GM21381 (cell line): Measurements from ENCODE around the gene TMEM40.
"Not testable (repeated sequence)": the region's sequence is repeated elsewhere in the genome, so short reads cannot be mapped to it uniquely, and the experiment has no call there.

Experiments used
- ATAC-seq: cut with Tn5 transposase; IDR thresholded peaks from one replicate; pipeline ENCODE4 v1.9.1; 2021; ENCODE audit warnings: mild to moderate bottlenecking, moderate library complexity; ENCODE audit not compliant: unreplicated experiment

TMEM40 gene

DNA sequence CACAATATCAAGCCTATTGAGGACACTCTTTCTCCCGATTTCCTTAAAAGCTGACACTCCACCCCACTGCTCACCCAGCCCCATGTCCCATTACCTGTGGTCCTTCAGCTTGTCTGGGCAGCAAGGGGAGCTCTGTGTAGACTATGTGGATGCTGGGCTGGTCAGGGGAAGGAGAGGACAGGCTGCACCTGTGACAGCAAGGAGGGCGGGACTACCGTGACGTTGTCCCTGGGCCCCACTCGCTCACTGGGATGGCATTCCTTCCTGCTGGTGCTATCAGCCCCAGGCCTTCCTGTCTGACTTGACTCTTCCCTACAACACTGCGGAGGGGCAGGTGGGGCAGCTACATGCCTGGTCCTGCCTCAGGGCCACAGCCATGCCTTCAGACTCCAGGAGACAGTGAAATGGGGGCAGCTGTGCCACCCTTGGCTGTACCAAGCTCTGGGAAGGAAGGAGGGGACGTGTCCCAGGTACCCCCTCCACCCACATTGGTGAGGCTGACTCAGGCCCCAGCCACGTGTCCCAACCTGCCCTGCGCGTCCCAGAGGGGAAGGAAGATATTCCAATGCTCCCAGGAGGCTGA, at the start of gene TMEM40:
TMEM40 (minus strand) TSS at position 163 of the 583 bp plus-strand sequence. CDS start 9,427 bp downstream, outside the sequence.
- no peak for ATAC-seq

DNA sequence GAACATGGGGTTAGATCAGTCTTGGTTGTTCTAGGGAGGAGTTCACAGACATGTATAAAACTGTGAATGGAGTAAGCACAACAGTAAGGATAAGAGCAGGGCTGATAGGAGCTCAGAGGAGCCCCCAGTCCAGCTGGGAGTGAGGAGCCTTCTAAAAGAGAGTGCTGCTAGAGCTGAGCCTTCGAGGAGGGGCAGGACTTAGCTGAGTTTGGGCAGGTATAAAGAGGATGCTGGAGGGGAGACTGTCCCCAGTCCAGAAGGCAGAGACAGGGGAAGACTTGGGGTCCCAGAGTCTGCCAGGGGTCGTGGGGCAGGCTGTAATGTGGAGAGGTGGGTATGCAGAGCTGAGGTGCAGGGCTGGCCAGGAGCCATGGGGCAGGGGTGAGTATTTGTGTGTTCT, 49.5 kb upstream of the TMEM40 start:
- no peak for ATAC-seq

DNA sequence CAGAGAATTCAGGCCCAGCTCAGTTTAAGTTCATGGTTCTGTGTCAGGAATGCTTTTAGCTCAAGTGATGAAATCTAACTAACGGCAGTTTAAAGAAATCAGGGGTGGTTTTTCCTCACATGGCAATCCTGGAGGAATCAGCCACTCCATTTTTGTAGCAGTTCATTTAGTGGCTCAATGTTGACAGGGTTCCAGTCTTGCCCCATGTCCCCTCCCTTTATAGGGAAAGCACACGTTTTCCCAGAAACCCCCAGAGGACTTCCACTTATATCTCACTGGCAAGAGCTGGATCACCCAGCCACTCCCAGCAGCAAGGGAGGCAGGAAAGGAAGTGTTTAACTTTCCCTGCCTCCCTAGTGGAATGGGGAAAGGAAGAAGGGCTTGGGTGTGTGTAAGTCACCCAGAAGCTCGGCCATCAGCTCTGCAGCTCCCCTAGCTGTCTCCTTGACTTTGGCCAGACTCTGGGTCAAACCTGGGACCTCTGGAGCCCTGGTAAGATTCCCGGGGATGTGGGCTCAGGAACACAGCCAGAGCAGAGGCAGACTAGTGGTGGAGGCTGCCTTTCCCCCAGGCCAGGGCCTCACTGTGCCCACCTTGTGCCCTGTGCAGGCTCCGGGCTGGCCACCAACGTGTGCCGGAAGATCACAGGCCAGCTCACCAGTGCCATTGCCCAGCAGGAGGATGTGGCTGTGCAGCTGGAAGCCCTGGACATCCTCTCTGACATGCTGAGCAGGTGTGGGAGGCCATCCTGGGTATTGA, 48.7 kb upstream of the TMEM40 start:
- no peak for ATAC-seq

DNA sequence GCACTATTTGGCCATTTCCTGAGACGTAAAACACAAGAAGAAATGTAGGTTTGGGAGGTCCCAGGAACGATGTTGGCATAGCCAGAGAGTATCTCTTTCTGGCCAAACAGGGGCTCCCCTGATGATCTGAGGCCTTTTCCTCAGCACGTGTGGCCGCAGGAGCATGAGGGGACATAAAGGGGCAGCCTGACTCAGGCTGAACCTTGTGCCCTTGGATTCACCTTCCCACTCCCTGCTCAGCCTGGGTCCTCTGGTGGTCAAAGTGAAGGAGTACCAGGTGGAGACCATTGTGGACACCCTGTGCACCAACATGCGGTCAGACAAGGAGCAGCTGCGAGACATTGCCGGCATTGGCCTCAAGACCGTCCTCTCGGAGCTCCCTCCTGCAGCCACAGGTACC, 48.0 kb upstream of the TMEM40 start:
- no peak for ATAC-seq

GRCh38 chr3:12803371-12803770, 44.3 kb upstream of the TMEM40 start:
- no peak for ATAC-seq

GRCh38 chr3:12799525-12800440, 40.7 kb upstream of the TMEM40 start:
- ATAC-seq, result no peak

DNA sequence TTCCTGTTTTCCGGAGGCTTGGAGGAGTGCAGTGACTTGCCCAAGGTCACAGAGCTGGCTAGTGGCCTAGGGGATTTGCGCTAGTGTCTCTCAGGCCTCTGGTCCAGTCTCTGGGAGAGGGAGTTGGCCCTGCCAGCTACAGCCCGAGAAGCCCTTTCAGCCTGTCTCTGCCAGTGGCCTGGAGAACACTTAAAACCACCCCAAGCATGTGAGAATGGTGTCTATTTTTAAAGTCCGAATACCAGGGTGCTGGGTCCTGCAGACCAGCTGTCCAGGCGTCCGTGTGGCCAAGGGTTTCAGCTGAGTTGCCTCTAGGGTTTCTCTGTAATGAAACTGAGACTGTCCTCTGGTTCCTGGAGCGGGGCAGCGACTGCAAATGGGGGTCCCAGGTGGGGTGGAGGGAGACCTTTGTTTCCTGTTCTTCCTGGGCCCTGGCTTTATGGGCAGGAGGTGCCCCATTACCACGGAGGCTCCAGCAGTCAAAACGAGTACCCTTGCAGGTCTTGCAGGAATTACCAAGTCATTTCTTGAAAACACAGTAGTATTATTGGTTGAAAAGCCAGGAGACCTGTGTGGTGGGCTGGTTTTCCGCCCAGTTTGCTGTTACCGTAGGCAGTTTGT, 39.6 kb upstream of the TMEM40 start:
- no peak for ATAC-seq

GRCh38 chr3:12797892-12798558, 39.0 kb upstream of the TMEM40 start:
- ATAC-seq, result no peak

DNA sequence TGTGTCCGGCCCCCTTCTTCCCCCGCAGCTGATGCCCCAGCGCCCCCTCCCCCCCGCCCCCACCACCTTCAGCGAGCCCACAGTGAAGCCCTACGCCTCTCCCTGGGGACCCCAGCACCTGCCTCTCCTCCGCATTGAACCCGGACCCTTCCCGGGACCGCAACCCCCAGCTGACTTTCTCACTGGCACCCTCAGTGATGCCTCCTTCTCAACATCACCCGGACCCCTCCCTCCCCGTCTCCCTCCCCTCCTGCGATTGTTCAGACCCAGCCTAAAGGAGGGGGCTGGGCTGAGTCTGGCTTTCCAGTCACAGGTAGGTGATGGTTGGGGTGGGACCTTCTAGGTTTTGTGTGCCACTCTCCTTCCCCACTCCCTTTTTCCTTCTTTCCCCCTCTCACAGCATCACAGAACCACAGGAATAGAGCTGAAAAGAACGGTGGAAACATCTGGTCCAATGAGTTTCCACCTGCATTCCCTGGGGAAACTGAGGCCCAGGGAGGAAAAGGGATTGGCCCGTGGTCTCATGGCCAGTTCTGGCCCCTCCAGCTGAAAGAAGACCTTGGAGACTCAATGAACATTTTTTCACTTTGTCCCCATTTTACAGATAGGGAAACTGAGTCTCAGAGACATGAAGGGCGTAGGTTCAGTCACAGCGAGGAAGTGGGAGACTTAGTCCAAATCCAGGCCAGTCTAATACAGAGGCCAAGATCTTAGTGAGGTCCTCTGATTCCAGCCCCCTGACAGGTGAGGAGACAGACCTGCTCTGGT, 38.2 kb upstream of the TMEM40 start:
- no peak for ATAC-seq

GRCh38 chr3:12796171-12797123, 37.4 kb upstream of the TMEM40 start, which contains the start of gene CAND2:
CAND2 (plus strand) TSS chr3:12796680; CDS start chr3:12796721, 41 bp downstream.
- no peak for ATAC-seq

DNA sequence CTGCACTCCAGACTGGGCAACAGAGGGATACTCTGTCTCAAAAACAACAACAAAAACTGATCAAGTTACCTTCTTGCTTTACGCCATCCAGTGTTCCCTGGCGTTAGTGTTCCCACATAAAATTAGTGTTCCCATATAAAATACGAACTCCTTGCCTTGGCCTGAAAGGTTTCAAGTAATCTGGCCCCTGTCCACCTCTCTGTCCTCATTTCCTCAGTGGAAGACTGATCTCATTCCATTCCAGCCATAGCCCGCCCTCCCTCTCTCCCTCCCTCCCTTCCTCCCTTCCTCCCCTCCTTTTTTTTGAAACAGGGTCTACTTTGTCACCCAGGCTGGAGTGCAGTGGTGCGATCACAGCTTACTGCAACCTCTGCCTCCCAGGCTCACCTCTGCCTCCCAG, 34.6 kb upstream of the TMEM40 start:
- ATAC-seq, result no peak

GRCh38 chr3:12791430-12791829, 32.4 kb upstream of the TMEM40 start:
- no peak for ATAC-seq

GRCh38 chr3:12787967-12788690, 29.1 kb upstream of the TMEM40 start:
- ATAC-seq, result not testable (repeated sequence)

- ATAC-seq, result not testable (repeated sequence)
Observed at GRCh38 chr3:12787346-12787745, 28.3 kb upstream of the TMEM40 start.

DNA sequence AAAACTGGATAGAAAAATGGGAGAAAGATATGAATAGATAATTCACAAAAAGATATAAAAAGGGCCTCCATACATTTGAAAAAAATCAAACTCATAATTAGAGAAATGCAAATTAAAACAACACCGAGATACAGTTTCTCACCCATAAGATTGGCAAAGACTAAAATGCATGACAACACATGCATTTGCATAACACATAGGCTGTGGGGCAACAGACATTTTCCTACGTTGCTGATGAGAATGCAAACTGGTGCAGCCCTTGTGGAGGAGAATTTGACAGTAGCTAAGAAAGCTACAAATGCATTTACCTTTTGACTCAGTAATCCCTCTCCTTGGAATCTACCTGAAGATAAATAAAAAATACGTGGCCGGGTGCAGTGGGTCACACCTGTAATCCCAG, 26.0 kb upstream of the TMEM40 start:
- ATAC-seq, result no peak

- ATAC-seq, result no peak
Observed at GRCh38 chr3:12782172-12782815, 23.2 kb upstream of the TMEM40 start.

- no peak for ATAC-seq
Observed at GRCh38 chr3:12780751-12781150, 21.7 kb upstream of the TMEM40 start.
